Measurements from ENCODE around the gene SOCS2. TPM values are rescaled to one million over a fixed set of nuclear protein-coding genes. Genes with fewer than 3 reads are reported as not detected.

The SOCS2 gene
- total RNA-seq, 4 donors from 2014 or later: 28.6 to 79.8 (median 66.9) TPM

- no peaks in the 10 kb centered on the region for H3K27me3 ChIP-seq
- no peak overlapping the region for H3K27ac ChIP-seq
- no peak for DNase-seq
- no peaks in the 10 kb centered on the region for H3K9me3 ChIP-seq
- no peaks in the 10 kb centered on the region for H3K36me3 ChIP-seq
- intact Hi-C loops (cut with DNase I): no loop called here
- TF ChIP-seq POLR2A (IDR thresholded peaks at IDR 0.05) (no peak), CTCF (IDR thresholded peaks at IDR 0.05) (no peak)
- peaks cover 0 to 9% of the 10 kb centered on the region in 2 donors for H3K4me1 ChIP-seq
- WGBS, 2 donors: 91 to 95% methylated on average over 8 of the region's 8 CpGs
- H3K4me3 ChIP-seq (replicated peaks in 1 of 3): no peak overlapping the region
Measured at GRCh38 chr12:93582351-93582750, 9.9 kb downstream of the SOCS2 start.

GRCh38 chr12:93583627-93584392, 11.3 kb downstream of the SOCS2 start:
- 87 to 90% methylated on average over 5 of the region's 5 CpGs for WGBS, 2 donors
- Histone ChIP-seq H3K9me3 (no peaks in the 10 kb centered on the region), H3K27ac (no peak overlapping the region), H3K4me1 (peaks cover 0 to 9% of the 10 kb centered on the region in 2 donors), H3K27me3 (no peaks in the 10 kb centered on the region), H3K36me3 (no peaks in the 10 kb centered on the region), H3K4me3 (replicated peaks in 1 of 3) (no peak overlapping the region)
- TF ChIP-seq CTCF (IDR thresholded peaks at IDR 0.05) (no peak), POLR2A (IDR thresholded peaks at IDR 0.05) (no peak)
- DNase-seq: no peak
- intact Hi-C loops (cut with DNase I): no loop called here

GRCh38 chr12:93585247-93585646, 12.8 kb downstream of the SOCS2 start:
- no peaks in the 10 kb centered on the region for H3K9me3 ChIP-seq
- H3K4me1 ChIP-seq: no peaks in the 10 kb centered on the region
- no peaks in the 10 kb centered on the region for H3K36me3 ChIP-seq
- no peak overlapping the region for H3K27ac ChIP-seq
- H3K4me3 ChIP-seq (replicated peaks in 1 of 3): no peak overlapping the region
- DNase-seq: no peak
- intact Hi-C loops (cut with DNase I): no loop called here
- TF ChIP-seq POLR2A (IDR thresholded peaks at IDR 0.05) (no peak), CTCF (IDR thresholded peaks at IDR 0.05) (no peak)
- H3K27me3 ChIP-seq: no peaks in the 10 kb centered on the region
- WGBS, 2 donors: 86 to 96% methylated on average over 2 of the region's 2 CpGs

- Histone ChIP-seq H3K36me3 (no peaks in the 10 kb centered on the region), H3K27me3 (no peaks in the 10 kb centered on the region), H3K27ac (no peak overlapping the region), H3K9me3 (no peaks in the 10 kb centered on the region), H3K4me3 (replicated peaks in 1 of 3) (no peak overlapping the region), H3K4me1 (no peaks in the 10 kb centered on the region)
- intact Hi-C loops (cut with DNase I): no loop called here
- TF ChIP-seq CTCF (IDR thresholded peaks at IDR 0.05) (no peak), POLR2A (IDR thresholded peaks at IDR 0.05) (no peak)
- no peak for DNase-seq
- WGBS, 2 donors: 88 to 95% methylated on average over 5 of the region's 5 CpGs
Measured at GRCh38 chr12:93587611-93588010, 15.1 kb downstream of the SOCS2 start.

- no peaks in the 10 kb centered on the region for H3K4me1 ChIP-seq
- TF ChIP-seq CTCF (IDR thresholded peaks at IDR 0.05) (no peak), POLR2A (IDR thresholded peaks at IDR 0.05) (no peak)
- no peak overlapping the region for H3K27ac ChIP-seq
- H3K36me3 ChIP-seq: no peaks in the 10 kb centered on the region
- H3K4me3 ChIP-seq (replicated peaks in 1 of 3): no peak overlapping the region
- intact Hi-C loops (cut with DNase I): no loop called here
- WGBS, 2 donors: 88 to 96% methylated on average over 2 of the region's 2 CpGs
- no peaks in the 10 kb centered on the region for H3K27me3 ChIP-seq
- H3K9me3 ChIP-seq: no peaks in the 10 kb centered on the region
- no peak for DNase-seq
Measured at GRCh38 chr12:93589081-93589480, 16.6 kb downstream of the SOCS2 start.
